Measurements from ENCODE around the gene NOCT.
"Not testable (repeated sequence)": the region's sequence is repeated elsewhere in the genome, so short reads cannot be mapped to it uniquely, and the experiment has no call there.

- TF ChIP-seq POLR2AphosphoS2 (conservative IDR thresholded peaks at IDR 0.05; ENCODE audit: low read length); CTCF (IDR thresholded peaks at IDR 0.05); USF2 (IDR thresholded peaks at IDR 0.05); EHMT2 (IDR thresholded peaks at IDR 0.05; ENCODE audit: low read depth); RCOR1 (IDR thresholded peaks at IDR 0.05; ENCODE audit: low read depth, low read length); MAX (IDR thresholded peaks at IDR 0.05); CBX2 (IDR thresholded peaks at IDR 0.05; ENCODE audit: borderline replicate concordance, low read depth); REST (IDR thresholded peaks at IDR 0.05); POLR2A (IDR thresholded peaks at IDR 0.05; ENCODE audit: low read length): not testable (repeated sequence)
Measured at GRCh38 chr4:139059026-139059425, 43.4 kb downstream of the NOCT start.

Data from A549 (cell line).